NT2/D1 (cell line): ENCODE results near the gene CDH13.
A peak's percentile ranks its signal among the peaks of the same experiment; 100 is the strongest.

Experiments
- DNase-seq: peaks from one replicate; pipeline ENCODE4 v3.0.0-alpha.2; 2011; ENCODE audit warnings: low read depth, low spot score
- H3K27me3 ChIP-seq: 2 replicates; pipeline ENCODE4 v1.6.0; 2011; ENCODE audit warnings: mild to moderate bottlenecking; ENCODE audit not compliant: insufficient read length, insufficient read depth
- H3K36me3 ChIP-seq: 2 replicates; pipeline ENCODE4 v1.6.1; 2011; ENCODE audit warnings: mild to moderate bottlenecking, low read length, mixed read lengths; ENCODE audit not compliant: insufficient read depth, insufficient read length
- H3K4me1 ChIP-seq: 2 replicates; pipeline ENCODE4 v1.5.1; 2011; ENCODE audit not compliant: insufficient read depth, insufficient read length
- H3K4me3 ChIP-seq: 2 replicates; pipeline ENCODE4 v1.5.1; 2011; ENCODE audit warnings: low read depth; ENCODE audit not compliant: insufficient read length
- H3K9ac ChIP-seq: 2 replicates; pipeline ENCODE4 v1.6.0; 2011; ENCODE audit warnings: low read depth; ENCODE audit not compliant: insufficient read length
- H3K9me3 ChIP-seq: 2 replicates; pipeline ENCODE4 v1.5.1; 2011; ENCODE audit warnings: mild to moderate bottlenecking, low read length; ENCODE audit not compliant: insufficient read depth
- SUZ12 ChIP-seq: IDR thresholded peaks from 2 replicates; pipeline ENCODE4 v1.6.1; 2011; ENCODE audit not compliant: insufficient read length, insufficient read depth; ENCODE audit errors: extremely low read depth
- YY1 ChIP-seq: IDR thresholded peaks from 2 replicates; pipeline ENCODE4 v1.6.1; 2011; ENCODE audit not compliant: insufficient read length, insufficient read depth
- ZNF274 ChIP-seq: IDR thresholded peaks from 2 replicates; pipeline ENCODE4 v1.6.1; 2011; ENCODE audit warnings: mild to moderate bottlenecking, low read depth, low read length

The CDH13 gene

DNA sequence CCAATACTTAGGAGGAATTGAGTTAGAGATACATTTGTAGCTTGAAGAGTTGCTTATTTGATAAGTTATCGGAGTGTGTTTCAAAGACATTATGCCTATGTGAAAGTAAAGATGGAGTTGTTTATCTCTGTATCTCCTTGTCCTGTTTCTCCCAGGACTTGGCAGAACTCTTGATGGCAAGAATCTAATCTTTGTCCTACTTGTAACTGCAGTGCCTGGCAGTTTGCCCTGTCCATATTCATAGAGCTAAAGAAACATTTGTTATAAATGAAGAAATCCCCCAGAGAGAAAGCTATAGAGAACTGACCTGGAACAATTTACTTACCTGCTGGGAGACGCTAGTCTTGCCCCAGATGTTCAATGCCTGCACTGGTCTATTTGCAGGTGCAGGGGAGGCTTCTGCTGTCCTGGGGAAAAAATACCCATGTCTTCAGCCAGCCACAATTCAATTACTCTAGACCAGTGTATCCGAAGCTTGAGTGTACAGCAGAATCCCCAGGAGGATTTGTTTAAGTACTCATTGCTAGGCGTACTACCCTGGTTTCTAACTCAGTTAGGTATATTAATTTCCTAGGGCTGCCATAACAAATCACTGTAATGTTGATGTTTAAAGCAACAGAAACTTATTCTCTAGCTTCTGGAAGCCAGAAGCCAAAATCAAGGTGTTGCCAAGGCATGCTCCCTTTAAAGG is 771.0 kb downstream of the CDH13 start:
- Histone ChIP-seq H3K27me3 (no peaks in the 10 kb centered on the region), H3K9me3 (no peaks in the 10 kb centered on the region), H3K4me1 (no peaks in the 10 kb centered on the region), H3K9ac (no peak overlapping the region), H3K36me3 (no peaks in the 10 kb centered on the region), H3K4me3 (no peak overlapping the region)
- TF ChIP-seq YY1 (no peak), ZNF274 (no peak), SUZ12 (no peak)
- no peak for DNase-seq

- H3K4me3 ChIP-seq, result no peak overlapping the region
- no peaks in the 10 kb centered on the region for H3K4me1 ChIP-seq
These were observed 773.5 kb downstream of the CDH13 start for GRCh38 chr16:83400234-83400633.

GRCh38 chr16:83402160-83402814 is 775.5 kb downstream of the CDH13 start:
- H3K9ac ChIP-seq, result no peak overlapping the region
- no peaks in the 10 kb centered on the region for H3K36me3 ChIP-seq
- H3K4me3 ChIP-seq, result no peak overlapping the region
- no peaks in the 10 kb centered on the region for H3K4me1 ChIP-seq
- H3K9me3 ChIP-seq, result no peaks in the 10 kb centered on the region
- H3K27me3 ChIP-seq, result no peaks in the 10 kb centered on the region
- TF ChIP-seq SUZ12, result no peak
- no peak for TF ChIP-seq YY1
- no peak for TF ChIP-seq ZNF274
- DNase-seq, result no peak

More at GRCh38 chr16:83400234-83400633, 773.5 kb downstream of the CDH13 start:
- TF ChIP-seq YY1, result no peak
- peak; percentile 25 for DNase-seq
- Histone ChIP-seq H3K27me3 (no peaks in the 10 kb centered on the region), H3K36me3 (no peaks in the 10 kb centered on the region), H3K9ac (no peak overlapping the region), H3K9me3 (no peaks in the 10 kb centered on the region)

DNA sequence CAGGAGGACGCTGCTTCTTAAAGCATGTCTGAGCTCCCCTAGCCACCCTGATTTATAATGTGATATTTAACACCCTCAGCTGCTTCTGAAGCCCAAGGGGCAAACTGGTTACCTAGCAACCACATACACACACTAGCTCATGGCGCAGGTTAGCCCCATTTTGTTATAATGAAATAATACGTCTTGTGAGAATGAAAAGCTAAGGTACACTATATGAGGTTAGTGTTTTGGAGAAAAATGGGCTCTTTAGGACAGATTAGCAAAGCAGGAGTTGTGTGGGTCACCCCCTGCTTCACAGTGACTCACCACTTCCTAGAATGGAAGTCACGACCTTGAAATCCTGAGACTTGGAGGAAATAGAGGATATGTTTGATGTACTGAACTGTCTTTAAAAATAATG is 776.2 kb downstream of the CDH13 start:
- Histone ChIP-seq H3K9me3 (no peaks in the 10 kb centered on the region), H3K4me1 (no peaks in the 10 kb centered on the region), H3K36me3 (no peaks in the 10 kb centered on the region), H3K9ac (no peak overlapping the region), H3K27me3 (no peaks in the 10 kb centered on the region), H3K4me3 (no peak overlapping the region)
- TF ChIP-seq YY1, result no peak
- no peak for TF ChIP-seq SUZ12
- no peak for TF ChIP-seq ZNF274
- DNase-seq, result no peak

GRCh38 chr16:83403761-83404160 is 777.0 kb downstream of the CDH13 start:
- H3K4me1 ChIP-seq, result no peaks in the 10 kb centered on the region
- DNase-seq, result no peak
- TF ChIP-seq ZNF274 (no peak), YY1 (no peak), SUZ12 (no peak)
- H3K4me3 ChIP-seq, result no peak overlapping the region
- no peaks in the 10 kb centered on the region for H3K9me3 ChIP-seq
- H3K36me3 ChIP-seq, result no peaks in the 10 kb centered on the region
- H3K9ac ChIP-seq, result no peak overlapping the region
- no peaks in the 10 kb centered on the region for H3K27me3 ChIP-seq

- H3K4me1 ChIP-seq, result no peaks in the 10 kb centered on the region
- no peaks in the 10 kb centered on the region for H3K27me3 ChIP-seq
- no peak overlapping the region for H3K9ac ChIP-seq
- H3K9me3 ChIP-seq, result no peaks in the 10 kb centered on the region
- no peaks in the 10 kb centered on the region for H3K36me3 ChIP-seq
- TF ChIP-seq YY1 (no peak), SUZ12 (no peak), ZNF274 (no peak)
- H3K4me3 ChIP-seq, result no peak overlapping the region
- DNase-seq, result no peak
These were observed 777.5 kb downstream of the CDH13 start for GRCh38 chr16:83404261-83404660.

DNA sequence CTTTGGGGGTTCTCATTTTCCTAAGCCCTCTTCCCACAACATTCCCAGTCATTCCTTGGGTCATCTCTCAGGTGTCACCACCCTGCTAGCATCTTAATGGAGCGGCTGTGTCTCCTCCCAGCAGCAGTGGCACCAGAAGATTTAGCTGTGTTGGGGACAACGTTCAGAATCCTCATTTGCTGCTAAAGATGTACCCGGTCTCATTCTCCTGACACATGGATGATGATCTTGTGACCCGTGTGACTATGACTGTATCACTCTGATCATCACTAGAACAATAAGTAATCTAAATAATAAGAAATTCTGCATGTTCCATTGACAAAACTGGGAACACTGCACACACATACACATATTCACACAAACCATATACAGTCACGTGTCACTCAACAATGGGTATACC is 781.2 kb downstream of the CDH13 start:
- H3K4me3 ChIP-seq, result no peak overlapping the region
- no peak for DNase-seq
- no peaks in the 10 kb centered on the region for H3K9me3 ChIP-seq
- TF ChIP-seq ZNF274, result no peak
- TF ChIP-seq YY1, result no peak
- no peak for TF ChIP-seq SUZ12
- no peaks in the 10 kb centered on the region for H3K27me3 ChIP-seq
- H3K36me3 ChIP-seq, result no peaks in the 10 kb centered on the region
- H3K4me1 ChIP-seq, result no peaks in the 10 kb centered on the region
- H3K9ac ChIP-seq, result no peak overlapping the region
